SK-N-SH (cell line): Measurements from ENCODE around the gene NTSR1.

Experiments used
- ELF1 ChIP-seq: IDR thresholded peaks from 2 replicates; pipeline ENCODE4 v1.4.0; 2012
- EP300 ChIP-seq, 2 experiments: IDR thresholded peaks; 2 replicates each; pipeline versions ENCODE4 v1.4.0 to v1.6.1; 2012; ENCODE audit warnings: borderline replicate concordance in 1 of 2, low read depth in 1 of 2, low read length in 1 of 2
- EZH2phosphoT487 ChIP-seq: fragments of 200-600 bp; sonication (generic); IDR thresholded peaks from 2 replicates; pipeline ENCODE4 v1.6.1; 2017; ENCODE audit warnings: low read depth, mixed run types, mild to moderate bottlenecking, antibody characterized with exemption, moderate library complexity, borderline replicate concordance
- FOXM1 ChIP-seq: IDR thresholded peaks from 2 replicates; pipeline ENCODE4 v1.4.0; 2012; ENCODE audit warnings: low read depth, mild to moderate bottlenecking
- GABPA ChIP-seq: IDR thresholded peaks from 2 replicates; pipeline ENCODE4 v1.4.0; 2012; ENCODE audit warnings: low read depth, mild to moderate bottlenecking
- MEF2A ChIP-seq: IDR thresholded peaks from 2 replicates; pipeline ENCODE4 v1.4.0; 2012; ENCODE audit warnings: low read depth, borderline replicate concordance
- MXI1 ChIP-seq: IDR thresholded peaks from 2 replicates; pipeline ENCODE4 v1.6.1; 2012; ENCODE audit warnings: mild to moderate bottlenecking, low read depth, low read length, improper control_type of control experiment
- RAD21 ChIP-seq: IDR thresholded peaks from 2 replicates; pipeline ENCODE4 v1.6.1; 2012; ENCODE audit warnings: mild to moderate bottlenecking, low read length
- REST ChIP-seq: IDR thresholded peaks from 2 replicates; pipeline ENCODE4 v1.6.1; 2012; ENCODE audit warnings: mild to moderate bottlenecking, low read depth, low read length, moderate library complexity
- RFX5 ChIP-seq: IDR thresholded peaks from 2 replicates; pipeline ENCODE4 v1.6.1; 2012; ENCODE audit warnings: mild to moderate bottlenecking, improper control_type of control experiment, low read length
- TAF1 ChIP-seq: IDR thresholded peaks from 2 replicates; pipeline ENCODE4 v1.6.1; 2012; ENCODE audit warnings: low read depth, mild to moderate bottlenecking, low read length, moderate library complexity, borderline replicate concordance
- TF ChIP-seq, protein P1 (sequence below): fragments of 200-600 bp; sonication (generic); IDR thresholded peaks from 2 replicates; pipeline ENCODE4 v1.6.1; 2017; ENCODE audit warnings: antibody characterized with exemption, mild to moderate bottlenecking, moderate library complexity
- TF ChIP-seq, protein P2 (sequence below): IDR thresholded peaks from 2 replicates; pipeline ENCODE4 v1.4.0; 2012; ENCODE audit warnings: low read depth, borderline replicate concordance
- TF ChIP-seq, protein P3 (sequence below): IDR thresholded peaks from 2 replicates; pipeline ENCODE4; 2012

DNA sequence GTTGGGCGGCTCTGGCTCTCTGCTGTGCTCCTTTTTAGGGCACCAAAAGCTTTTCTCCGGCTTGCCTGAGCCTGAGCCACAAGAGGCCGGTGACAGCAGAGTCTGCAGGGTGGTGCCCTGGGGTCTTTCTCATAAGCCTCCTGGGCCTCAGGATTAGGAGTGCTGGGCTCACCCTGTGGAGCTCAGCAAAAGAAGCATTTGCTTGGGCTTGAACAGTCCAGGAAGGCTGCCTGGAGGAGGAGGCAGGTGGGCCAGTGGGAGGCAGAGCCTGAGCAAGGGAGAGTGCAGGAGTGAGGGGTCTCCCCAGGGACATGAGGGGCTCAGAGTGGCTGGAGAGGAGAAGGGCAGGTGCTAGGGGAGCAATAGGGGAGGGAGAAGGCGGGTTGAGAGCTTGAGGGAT lies 54.8 kb downstream of the NTSR1 start:
- TF ChIP-seq TAF1 (no peak), EZH2phosphoT487 (no peak), FOXM1 (no peak), ELF1 (no peak), REST (no peak), RFX5 (no peak), RAD21 (no peak), EP300 (IDR thresholded peaks at IDR 0.05; ENCODE audit: borderline replicate concordance in 1 of 2, low read depth in 1 of 2, low read length in 1 of 2) (no peak), GABPA (no peak), MEF2A (no peak), MXI1 (no peak)
- TF ChIP-seq, protein P1, sequence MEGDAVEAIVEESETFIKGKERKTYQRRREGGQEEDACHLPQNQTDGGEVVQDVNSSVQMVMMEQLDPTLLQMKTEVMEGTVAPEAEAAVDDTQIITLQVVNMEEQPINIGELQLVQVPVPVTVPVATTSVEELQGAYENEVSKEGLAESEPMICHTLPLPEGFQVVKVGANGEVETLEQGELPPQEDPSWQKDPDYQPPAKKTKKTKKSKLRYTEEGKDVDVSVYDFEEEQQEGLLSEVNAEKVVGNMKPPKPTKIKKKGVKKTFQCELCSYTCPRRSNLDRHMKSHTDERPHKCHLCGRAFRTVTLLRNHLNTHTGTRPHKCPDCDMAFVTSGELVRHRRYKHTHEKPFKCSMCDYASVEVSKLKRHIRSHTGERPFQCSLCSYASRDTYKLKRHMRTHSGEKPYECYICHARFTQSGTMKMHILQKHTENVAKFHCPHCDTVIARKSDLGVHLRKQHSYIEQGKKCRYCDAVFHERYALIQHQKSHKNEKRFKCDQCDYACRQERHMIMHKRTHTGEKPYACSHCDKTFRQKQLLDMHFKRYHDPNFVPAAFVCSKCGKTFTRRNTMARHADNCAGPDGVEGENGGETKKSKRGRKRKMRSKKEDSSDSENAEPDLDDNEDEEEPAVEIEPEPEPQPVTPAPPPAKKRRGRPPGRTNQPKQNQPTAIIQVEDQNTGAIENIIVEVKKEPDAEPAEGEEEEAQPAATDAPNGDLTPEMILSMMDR = no peak
- TF ChIP-seq, protein P2, sequence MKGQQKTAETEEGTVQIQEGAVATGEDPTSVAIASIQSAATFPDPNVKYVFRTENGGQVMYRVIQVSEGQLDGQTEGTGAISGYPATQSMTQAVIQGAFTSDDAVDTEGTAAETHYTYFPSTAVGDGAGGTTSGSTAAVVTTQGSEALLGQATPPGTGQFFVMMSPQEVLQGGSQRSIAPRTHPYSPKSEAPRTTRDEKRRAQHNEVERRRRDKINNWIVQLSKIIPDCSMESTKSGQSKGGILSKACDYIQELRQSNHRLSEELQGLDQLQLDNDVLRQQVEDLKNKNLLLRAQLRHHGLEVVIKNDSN = no peak
- TF ChIP-seq, protein P3, sequence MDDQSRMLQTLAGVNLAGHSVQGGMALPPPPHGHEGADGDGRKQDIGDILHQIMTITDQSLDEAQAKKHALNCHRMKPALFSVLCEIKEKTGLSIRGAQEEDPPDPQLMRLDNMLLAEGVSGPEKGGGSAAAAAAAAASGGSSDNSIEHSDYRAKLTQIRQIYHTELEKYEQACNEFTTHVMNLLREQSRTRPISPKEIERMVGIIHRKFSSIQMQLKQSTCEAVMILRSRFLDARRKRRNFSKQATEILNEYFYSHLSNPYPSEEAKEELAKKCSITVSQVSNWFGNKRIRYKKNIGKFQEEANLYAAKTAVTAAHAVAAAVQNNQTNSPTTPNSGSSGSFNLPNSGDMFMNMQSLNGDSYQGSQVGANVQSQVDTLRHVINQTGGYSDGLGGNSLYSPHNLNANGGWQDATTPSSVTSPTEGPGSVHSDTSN = no peak
